Neural progenitor cell (in vitro differentiated cells): Measurements from ENCODE around the gene RALY. TPM values are rescaled to one million over a fixed set of nuclear protein-coding genes. Genes with fewer than 3 reads are reported as not detected.

Experiments used
- DNase-seq: peaks from one replicate; pipeline ENCODE4 v3.0.0-alpha.2; 2016; ENCODE audit warnings: low spot score
- H2AFZ ChIP-seq: fragments of 200-600 bp; sonication (generic); replicated peaks from 2 replicates; pipeline ENCODE4 v1.6.1; 2016; ENCODE audit warnings: antibody characterized with exemption
- H3F3A ChIP-seq: fragments of 200-600 bp; sonication (generic); 2 replicates; pipeline ENCODE4 v1.6.1; 2016; ENCODE audit warnings: antibody characterized with exemption, low read depth
- H3K27ac ChIP-seq: fragments of 200-600 bp; sonication (generic); 2 replicates; pipeline ENCODE4 v1.5.1; 2016; ENCODE audit warnings: mild to moderate bottlenecking
- H3K27me3 ChIP-seq: fragments of 200-600 bp; sonication (generic); 2 replicates; pipeline ENCODE4 v1.6.1; 2016; ENCODE audit warnings: mild to moderate bottlenecking, moderate library complexity
- H3K36me3 ChIP-seq: fragments of 200-600 bp; sonication (generic); 2 replicates; pipeline ENCODE4 v1.5.1; 2016
- H3K4me1 ChIP-seq: fragments of 200-600 bp; sonication (generic); 2 replicates; pipeline ENCODE4 v1.6.1; 2016; ENCODE audit warnings: mixed run types
- H3K4me2 ChIP-seq: fragments of 200-600 bp; sonication (generic); 2 replicates; pipeline ENCODE4 v1.6.1; 2016
- H3K4me3 ChIP-seq: fragments of 200-600 bp; sonication (generic); 2 replicates; pipeline ENCODE4 v1.5.1; 2016
- H3K79me2 ChIP-seq: fragments of 200-600 bp; sonication (generic); 2 replicates; pipeline ENCODE4 v1.6.1; 2016; ENCODE audit warnings: low read depth
- H3K9ac ChIP-seq: fragments of 200-600 bp; sonication (generic); 2 replicates; pipeline ENCODE4 v1.6.1; 2016
- H3K9me3 ChIP-seq: fragments of 200-600 bp; sonication (generic); 2 replicates; pipeline ENCODE4 v1.5.1; 2016; ENCODE audit warnings: low read depth
- H4K20me1 ChIP-seq: fragments of 200-600 bp; sonication (generic); 2 replicates; pipeline ENCODE4 v1.6.1; 2016; ENCODE audit warnings: low read depth
- H3K27ac Mint-ChIP-seq: 3 replicates; pipeline ENCODE4 v1.8.0; 2021; ENCODE audit warnings: mixed read lengths
- H3K27me3 Mint-ChIP-seq: 2 replicates; pipeline ENCODE4 v1.8.0; 2022; ENCODE audit warnings: low read depth, mild to moderate bottlenecking, inconsistent platforms, moderate library complexity, mixed read lengths; ENCODE audit not compliant: insufficient read depth
- H3K36me3 Mint-ChIP-seq: 3 replicates; pipeline ENCODE4 v1.8.0; 2021; ENCODE audit warnings: mixed read lengths
- H3K4me1 Mint-ChIP-seq: 3 replicates; pipeline ENCODE4 v1.8.0; 2021; ENCODE audit warnings: mixed read lengths
- H3K4me3 Mint-ChIP-seq: 3 replicates; pipeline ENCODE4 v1.8.0; 2021; ENCODE audit warnings: mild to moderate bottlenecking, moderate library complexity, mixed read lengths
- H3K9me3 Mint-ChIP-seq: 3 replicates; pipeline ENCODE4 v1.8.0; 2020; ENCODE audit warnings: mixed read lengths
- EZH2 ChIP-seq: fragments of 200-600 bp; sonication (generic); IDR thresholded peaks from 2 replicates; pipeline ENCODE4 v1.6.1; 2017; ENCODE audit warnings: antibody characterized with exemption, mild to moderate bottlenecking, moderate library complexity
- EZH2phosphoT487 ChIP-seq: fragments of 200-600 bp; sonication (generic); IDR thresholded peaks from 2 replicates; pipeline ENCODE4 v1.6.1; 2017; ENCODE audit warnings: antibody characterized with exemption
- total RNA-seq: library from RNA; depleted of rRNA; stranded (reverse); fragments of >200 nt; gene quantifications from 2 replicates; pipeline ENCODE4 v1.2.3, GENCODE V29; 2015; ENCODE audit warnings: low replicate concordance
- TF ChIP-seq, protein P1 (sequence below): fragments of 200-600 bp; sonication (generic); IDR thresholded peaks from 2 replicates; pipeline ENCODE4 v1.5.1; 2017; ENCODE audit warnings: antibody characterized with exemption, mild to moderate bottlenecking

Gene RALY
- total RNA-seq, 1 donor from 2014 or later = 102 TPM

DNA sequence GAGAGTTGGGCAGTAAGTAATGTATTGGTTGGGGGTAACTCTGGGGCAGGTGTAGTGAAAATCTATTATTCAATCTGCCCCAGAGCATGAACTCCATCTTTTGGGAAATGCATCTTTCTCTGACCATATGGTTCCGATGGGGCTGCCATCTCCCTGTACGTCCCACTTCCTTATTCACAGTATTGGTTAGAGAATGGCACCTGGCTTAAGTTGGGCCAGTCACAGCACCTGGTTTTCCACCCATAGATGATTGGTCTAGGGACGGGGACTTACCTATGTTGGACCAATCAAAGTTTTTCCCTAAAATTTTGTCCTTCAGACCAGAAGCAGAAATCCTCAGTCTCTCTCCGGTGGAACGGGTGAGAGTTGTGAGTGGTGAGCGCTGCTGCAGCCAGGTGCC lies 2.2 kb upstream of the RALY start:
- Histone ChIP-seq H2AFZ (no peak overlapping the region), H3K9ac (no peak overlapping the region), H3K9me3 (no peaks in the 10 kb centered on the region), H3K36me3 (no peaks in the 10 kb centered on the region), H3K4me1 (peaks cover 29% of the 10 kb centered on the region), H3K4me2 (peak overlapping the region; percentile 89), H3K4me3 (peak overlapping the region; percentile 97), H3F3A (peaks cover 14% of the 10 kb centered on the region), H3K27me3 (no peaks in the 10 kb centered on the region), H4K20me1 (peaks cover 21% of the 10 kb centered on the region), H3K79me2 (peaks cover 42% of the 10 kb centered on the region), H3K27ac (no peak overlapping the region)
- H3K4me1 Mint-ChIP-seq = peaks cover 27% of the 10 kb centered on the region
- peaks cover under 1% of the 10 kb centered on the region for H3K36me3 Mint-ChIP-seq
- DNase-seq = no peak
- no peaks in the 10 kb centered on the region for H3K9me3 Mint-ChIP-seq
- H3K27ac Mint-ChIP-seq = no peak overlapping the region
- TF ChIP-seq, protein P1, sequence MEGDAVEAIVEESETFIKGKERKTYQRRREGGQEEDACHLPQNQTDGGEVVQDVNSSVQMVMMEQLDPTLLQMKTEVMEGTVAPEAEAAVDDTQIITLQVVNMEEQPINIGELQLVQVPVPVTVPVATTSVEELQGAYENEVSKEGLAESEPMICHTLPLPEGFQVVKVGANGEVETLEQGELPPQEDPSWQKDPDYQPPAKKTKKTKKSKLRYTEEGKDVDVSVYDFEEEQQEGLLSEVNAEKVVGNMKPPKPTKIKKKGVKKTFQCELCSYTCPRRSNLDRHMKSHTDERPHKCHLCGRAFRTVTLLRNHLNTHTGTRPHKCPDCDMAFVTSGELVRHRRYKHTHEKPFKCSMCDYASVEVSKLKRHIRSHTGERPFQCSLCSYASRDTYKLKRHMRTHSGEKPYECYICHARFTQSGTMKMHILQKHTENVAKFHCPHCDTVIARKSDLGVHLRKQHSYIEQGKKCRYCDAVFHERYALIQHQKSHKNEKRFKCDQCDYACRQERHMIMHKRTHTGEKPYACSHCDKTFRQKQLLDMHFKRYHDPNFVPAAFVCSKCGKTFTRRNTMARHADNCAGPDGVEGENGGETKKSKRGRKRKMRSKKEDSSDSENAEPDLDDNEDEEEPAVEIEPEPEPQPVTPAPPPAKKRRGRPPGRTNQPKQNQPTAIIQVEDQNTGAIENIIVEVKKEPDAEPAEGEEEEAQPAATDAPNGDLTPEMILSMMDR = no peak
- TF ChIP-seq EZH2phosphoT487 = no peak
- no peak for TF ChIP-seq EZH2
- peaks cover 6% of the 10 kb centered on the region for H3K27me3 Mint-ChIP-seq
- H3K4me3 Mint-ChIP-seq = peak overlapping the region; percentile 93

DNA sequence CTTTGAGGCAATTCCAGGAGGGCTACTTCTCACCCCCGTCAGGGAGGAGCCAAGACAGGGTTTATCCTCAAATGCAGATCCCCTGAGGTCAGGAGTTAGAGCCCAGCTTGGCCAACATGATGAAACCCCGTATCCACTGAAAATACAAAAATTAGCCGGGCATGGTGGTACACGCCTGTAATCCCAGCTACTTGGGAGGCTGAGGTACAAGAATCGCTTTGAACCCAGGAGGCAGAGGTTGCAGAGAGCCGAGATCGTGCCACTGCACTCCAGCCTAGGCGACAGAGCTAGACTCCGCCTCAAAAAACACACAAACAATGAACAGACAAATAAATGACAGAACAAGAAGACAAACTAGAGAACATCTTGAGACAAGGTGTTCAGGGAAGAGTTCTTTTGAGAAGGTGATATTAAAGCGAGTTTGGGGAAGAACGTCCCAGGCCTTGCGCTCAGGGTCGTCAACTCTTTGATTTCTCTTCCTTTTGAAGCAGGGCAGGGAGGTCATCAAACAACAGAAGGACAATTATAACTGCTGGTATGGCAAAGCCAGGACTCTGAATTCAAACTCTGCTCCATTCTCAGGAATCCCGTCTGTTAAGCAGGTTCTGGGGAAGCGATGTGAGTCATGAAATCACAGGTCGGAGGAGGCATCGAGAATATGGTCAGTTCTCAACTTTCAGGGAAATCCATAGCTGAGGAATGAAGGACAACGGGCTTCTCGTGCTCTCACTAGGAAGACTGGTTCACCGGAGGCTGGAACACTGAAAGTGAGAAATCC lies 1.4 kb upstream of the RALY start:
- Histone ChIP-seq H3F3A (peaks cover 14% of the 10 kb centered on the region), H3K4me2 (peak overlapping the region; percentile 89), H3K36me3 (no peaks in the 10 kb centered on the region), H4K20me1 (peaks cover 30% of the 10 kb centered on the region), H3K4me3 (peak overlapping the region; percentile 97), H3K79me2 (peaks cover 50% of the 10 kb centered on the region), H3K9ac (peak overlapping the region; percentile 49), H3K9me3 (no peaks in the 10 kb centered on the region), H2AFZ (peak overlapping the region; percentile 21), H3K27me3 (no peaks in the 10 kb centered on the region), H3K27ac (peak overlapping the region; percentile 22), H3K4me1 (peaks cover 29% of the 10 kb centered on the region)
- peaks cover 6% of the 10 kb centered on the region for H3K27me3 Mint-ChIP-seq
- H3K9me3 Mint-ChIP-seq = no peaks in the 10 kb centered on the region
- H3K36me3 Mint-ChIP-seq = peaks cover 4% of the 10 kb centered on the region
- DNase-seq = no peak
- H3K4me3 Mint-ChIP-seq = peak overlapping the region; percentile 93
- H3K27ac Mint-ChIP-seq = peak overlapping the region; percentile 87
- TF ChIP-seq, protein P1 = no peak
- no peak for TF ChIP-seq EZH2phosphoT487
- TF ChIP-seq EZH2 = no peak
- H3K4me1 Mint-ChIP-seq = peaks cover 30% of the 10 kb centered on the region

DNA sequence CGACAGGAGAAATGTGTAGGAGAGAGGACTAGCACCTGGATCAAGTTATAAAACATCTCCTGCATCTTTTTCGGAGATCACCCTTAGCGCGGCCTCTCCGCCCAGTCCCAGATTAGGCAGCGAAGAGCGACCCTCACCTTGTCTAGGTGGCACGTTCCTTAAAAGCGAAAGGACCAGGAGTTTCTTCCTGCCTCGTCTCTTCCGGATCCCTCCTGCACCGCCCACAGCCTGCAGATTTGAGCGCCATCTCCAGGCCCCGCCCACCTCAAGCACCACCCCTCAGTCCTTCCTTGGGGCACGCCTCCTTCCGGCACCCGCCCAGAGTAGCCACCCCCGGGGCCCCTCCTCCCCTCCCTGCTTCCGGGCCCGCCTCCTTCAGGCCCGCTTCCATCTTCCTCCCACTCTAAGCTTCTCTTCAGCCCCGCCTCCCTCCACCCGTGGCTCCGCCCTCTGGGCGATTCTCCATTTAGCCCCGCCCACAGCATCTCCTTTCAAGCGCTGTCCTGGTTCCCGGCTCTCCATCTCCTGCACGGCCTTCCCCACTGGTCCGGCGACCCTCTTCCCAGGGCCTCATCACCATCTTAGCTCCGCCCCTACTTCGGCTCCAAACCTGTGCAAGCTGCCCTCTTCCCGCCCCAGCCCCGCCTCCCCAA lies 662 bp upstream of the RALY start:
- Histone ChIP-seq H3K27ac (peak overlapping the region; percentile 100), H4K20me1 (peaks cover 37% of the 10 kb centered on the region), H3K4me2 (peak overlapping the region; percentile 89), H3K4me3 (peak overlapping the region; percentile 97), H2AFZ (peak overlapping the region; percentile 77), H3K79me2 (peaks cover 57% of the 10 kb centered on the region), H3K36me3 (no peaks in the 10 kb centered on the region), H3K9me3 (no peaks in the 10 kb centered on the region), H3K9ac (peak overlapping the region; percentile 49), H3F3A (peaks cover 14% of the 10 kb centered on the region), H3K4me1 (peaks cover 29% of the 10 kb centered on the region), H3K27me3 (no peaks in the 10 kb centered on the region)
- TF ChIP-seq EZH2 (no peak), EZH2phosphoT487 (no peak)
- TF ChIP-seq, protein P1 = no peak
- Mint-ChIP-seq H3K4me3 (peak overlapping the region; percentile 93), H3K27ac (peak overlapping the region; percentile 87), H3K27me3 (peaks cover 6% of the 10 kb centered on the region), H3K4me1 (peaks cover 33% of the 10 kb centered on the region), H3K9me3 (no peaks in the 10 kb centered on the region), H3K36me3 (peaks cover 7% of the 10 kb centered on the region)
- peak; percentile 99 for DNase-seq
